Stimulated activated CD4-positive, alpha-beta T cell treated with anti-CD3 and anti-CD28 coated beads, Interleukin-1b, Interleukin-23, amount 100 ng/mL, for 48 hours (primary cell): ENCODE measurements around the gene MBD6.

Experiments used
- DNase-seq: peaks from one replicate; pipeline ENCODE4 v3.0.0-alpha.2; 2020

MBD6 gene

GRCh38 chr12:57522011-57522886 lies at the start of gene MBD6:
TSS of gene MBD6 (plus strand) at chr12:57522824. CDS start at chr12:57524304, 1,480 bp downstream.
- DNase-seq, result peak; percentile 92

- DNase-seq, result no peak
Measured at GRCh38 chr12:57473392-57473791, 49.2 kb upstream of the MBD6 start.

GRCh38 chr12:57473886-57474285 lies 48.7 kb upstream of the MBD6 start:
- no peak for DNase-seq

GRCh38 chr12:57474430-57474829 lies 48.2 kb upstream of the MBD6 start:
- DNase-seq, result no peak

- no peak for DNase-seq
Measured at GRCh38 chr12:57474862-57475261, 47.8 kb upstream of the MBD6 start.

GRCh38 chr12:57475271-57476161 lies 47.1 kb upstream of the MBD6 start:
- DNase-seq, result no peak

- peak; percentile 88 for DNase-seq
Measured at GRCh38 chr12:57476162-57476992, 46.2 kb upstream of the MBD6 start.

- no peak for DNase-seq
Measured at GRCh38 chr12:57476993-57477709, 45.5 kb upstream of the MBD6 start.

- DNase-seq, result peak; percentile 53
Measured at GRCh38 chr12:57477710-57478681, 44.6 kb upstream of the MBD6 start.

- no peak for DNase-seq
Measured at GRCh38 chr12:57479043-57479375, 43.6 kb upstream of the MBD6 start.

- DNase-seq, result peak; percentile 62
Measured at GRCh38 chr12:57479376-57480115, 43.1 kb upstream of the MBD6 start, which contains the start of gene ARHGAP9. TSS of gene ARHGAP9 (minus strand) at chr12:57479866. CDS start at chr12:57479406, 460 bp downstream.

GRCh38 chr12:57481671-57482070 lies 41.0 kb upstream of the MBD6 start:
- no peak for DNase-seq

- no peak for DNase-seq
Measured at GRCh38 chr12:57483466-57483865, 39.2 kb upstream of the MBD6 start.

GRCh38 chr12:57485695-57486094 lies 36.9 kb upstream of the MBD6 start:
- DNase-seq, result no peak

- DNase-seq, result no peak
Measured at GRCh38 chr12:57487055-57487596, 35.5 kb upstream of the MBD6 start.

GRCh38 chr12:57487597-57488401 lies 34.8 kb upstream of the MBD6 start, which contains the start of gene MARS1:
TSS of gene MARS1 (plus strand) at chr12:57488068. CDS start at chr12:57488091, 23 bp downstream.
- peak; percentile 95 for DNase-seq

GRCh38 chr12:57488402-57489156 lies 34.0 kb upstream of the MBD6 start:
- DNase-seq, result no peak

GRCh38 chr12:57489157-57489641 lies 33.4 kb upstream of the MBD6 start:
- no peak for DNase-seq
